Panc1 (cell line): ENCODE results near the gene CARM1. TPM values are rescaled to one million over a fixed set of nuclear protein-coding genes. Genes with fewer than 3 reads are reported as not detected.

Experiments
- ATAC-seq: fragments of 200-7000 bp; cut with Tn5 transposase; 2 replicates; pipeline ENCODE4 v1.9.1; 2020; ENCODE audit warnings: mild to moderate bottlenecking, moderate library complexity
- BruUV-seq: library from RNA; stranded (reverse); fragments of 400-500 nt; replicated peaks from 2 replicates; lab custom pipeline; 2021; lab: Mats Ljungman, UMichigan
- CTCF ChIA-PET: fragments of 300-600 bp; sonication (Branson Sonifier 250); formaldehyde crosslinking; loops from one replicate; lab custom pipeline; 2022; ENCODE audit warnings: antibody characterized with exemption; lab: Charles Lee
- POLR2A ChIA-PET: fragments of 300-600 bp; sonication (Branson Sonifier 250); formaldehyde crosslinking; loops from one replicate; lab custom pipeline; 2022; ENCODE audit warnings: antibody characterized with exemption; lab: Charles Lee
- DNase-seq: peaks from one replicate; pipeline ENCODE4 v3.0.0-alpha.2; 2010; ENCODE audit warnings: low read depth, low spot score
- H3K27ac ChIP-seq: 2 replicates; pipeline ENCODE4 v1.5.1; 2011; ENCODE audit warnings: mild to moderate bottlenecking, low read length, inconsistent platforms
- H3K27me3 ChIP-seq: fragments of 200-500 bp; sonication (Bioruptor generic); 2 replicates; pipeline ENCODE4 v1.6.0; 2014; ENCODE audit warnings: low read length, inconsistent platforms; ENCODE audit not compliant: control insufficient read depth, insufficient read depth
- H3K36me3 ChIP-seq: fragments of 200-500 bp; sonication (Bioruptor generic); 2 replicates; pipeline ENCODE4 v1.5.1; 2014; ENCODE audit warnings: inconsistent platforms, mild to moderate bottlenecking, low read length, moderate library complexity; ENCODE audit not compliant: control insufficient read depth, insufficient read depth
- H3K4me1 ChIP-seq: 2 replicates; pipeline ENCODE4 v1.5.1; 2011; ENCODE audit warnings: inconsistent platforms, mild to moderate bottlenecking, low read length, moderate library complexity; ENCODE audit not compliant: control insufficient read depth, insufficient read depth
- H3K4me3 ChIP-seq, 2 experiments: 2 replicates each; pipeline ENCODE4 v1.5.1; 2011 to 2012; ENCODE audit warnings: low read depth in 2 of 2, low read length in 2 of 2, mild to moderate bottlenecking in 2 of 2, inconsistent platforms in 1 of 2, moderate library complexity in 1 of 2
- H3K9me3 ChIP-seq: fragments of 200-500 bp; sonication (Bioruptor generic); 2 replicates; pipeline ENCODE4 v1.5.1; 2014; ENCODE audit warnings: low read depth, mild to moderate bottlenecking, inconsistent platforms, low read length, moderate library complexity; ENCODE audit not compliant: control insufficient read depth, insufficient read depth
- POLR2AphosphoS5 ChIP-seq: IDR thresholded peaks from 2 replicates; pipeline ENCODE4 v1.6.1; 2012; ENCODE audit warnings: mild to moderate bottlenecking, low read depth, low read length, moderate library complexity
- SIN3A ChIP-seq: IDR thresholded peaks from 2 replicates; pipeline ENCODE4 v1.6.1; 2012; ENCODE audit warnings: low read depth, mild to moderate bottlenecking, low read length, moderate library complexity, borderline replicate concordance; ENCODE audit not compliant: insufficient read depth
- TCF7L2 ChIP-seq: IDR thresholded peaks from 2 replicates; pipeline ENCODE4 v1.6.1; 2011; ENCODE audit warnings: mild to moderate bottlenecking, low read depth, low read length, inconsistent platforms
- in situ Hi-C: cut with HindIII; loops from 2 replicates; pipeline ENCODE4 v1.10.0; 2016; ENCODE audit warnings: low sequenced_read_pairs, low pct_unique_long_range_greater_than_20kb
- intact Hi-C: fragments of 100-400 bp; cut with micrococcal nuclease; formaldehyde crosslinking; loops from one replicate; pipeline ENCODE4 v1.10.0; 2022; ENCODE audit not compliant: unreplicated experiment
- total RNA-seq: library from RNA; stranded (reverse); gene quantifications from one replicate; pipeline ENCODE4 v1.2.1, GENCODE V29; 2021; ENCODE audit not compliant: unreplicated experiment
- TF ChIP-seq, protein P1 (sequence below): fragments of 450-650 bp; IDR thresholded peaks from 2 replicates; pipeline ENCODE4 v1.5.1; 2017; ENCODE audit warnings: mild to moderate bottlenecking
- TF ChIP-seq, protein P2 (sequence below), 2 experiments: IDR thresholded peaks; 2 replicates each; pipeline ENCODE4 v1.6.1; 2011 to 2012; ENCODE audit warnings: low read depth in 2 of 2, control low read depth in 1 of 2, low read length in 1 of 2, mild to moderate bottlenecking in 1 of 2, moderate library complexity in 1 of 2; ENCODE audit not compliant: insufficient read depth in 1 of 2

Gene CARM1
- total RNA-seq, 1 experiment from 2014 or later = 44.9 TPM

DNA sequence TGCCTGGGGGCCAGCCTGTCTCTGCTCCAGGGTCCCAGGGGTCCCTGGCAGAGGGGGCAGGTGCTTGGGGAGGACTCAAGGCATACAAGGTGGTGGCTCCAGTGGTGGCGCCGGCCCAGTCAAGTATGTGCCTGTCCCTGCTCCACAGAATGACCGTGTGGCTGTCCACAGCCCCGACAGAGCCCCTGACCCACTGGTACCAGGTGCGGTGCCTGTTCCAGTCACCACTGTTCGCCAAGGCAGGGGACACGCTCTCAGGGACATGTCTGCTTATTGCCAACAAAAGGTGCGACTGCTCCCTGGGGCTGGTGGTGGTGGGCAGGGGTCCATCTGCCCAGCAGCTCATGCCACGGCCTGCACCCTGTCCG, 48.9 kb downstream of the CARM1 start:
- no peaks in the 10 kb centered on the region for H3K9me3 ChIP-seq
- no peaks in the 10 kb centered on the region for H3K36me3 ChIP-seq
- TF ChIP-seq, protein P1, sequence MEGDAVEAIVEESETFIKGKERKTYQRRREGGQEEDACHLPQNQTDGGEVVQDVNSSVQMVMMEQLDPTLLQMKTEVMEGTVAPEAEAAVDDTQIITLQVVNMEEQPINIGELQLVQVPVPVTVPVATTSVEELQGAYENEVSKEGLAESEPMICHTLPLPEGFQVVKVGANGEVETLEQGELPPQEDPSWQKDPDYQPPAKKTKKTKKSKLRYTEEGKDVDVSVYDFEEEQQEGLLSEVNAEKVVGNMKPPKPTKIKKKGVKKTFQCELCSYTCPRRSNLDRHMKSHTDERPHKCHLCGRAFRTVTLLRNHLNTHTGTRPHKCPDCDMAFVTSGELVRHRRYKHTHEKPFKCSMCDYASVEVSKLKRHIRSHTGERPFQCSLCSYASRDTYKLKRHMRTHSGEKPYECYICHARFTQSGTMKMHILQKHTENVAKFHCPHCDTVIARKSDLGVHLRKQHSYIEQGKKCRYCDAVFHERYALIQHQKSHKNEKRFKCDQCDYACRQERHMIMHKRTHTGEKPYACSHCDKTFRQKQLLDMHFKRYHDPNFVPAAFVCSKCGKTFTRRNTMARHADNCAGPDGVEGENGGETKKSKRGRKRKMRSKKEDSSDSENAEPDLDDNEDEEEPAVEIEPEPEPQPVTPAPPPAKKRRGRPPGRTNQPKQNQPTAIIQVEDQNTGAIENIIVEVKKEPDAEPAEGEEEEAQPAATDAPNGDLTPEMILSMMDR = no peak
- TF ChIP-seq SIN3A = no peak
- TF ChIP-seq TCF7L2 = no peak
- TF ChIP-seq, protein P2, sequence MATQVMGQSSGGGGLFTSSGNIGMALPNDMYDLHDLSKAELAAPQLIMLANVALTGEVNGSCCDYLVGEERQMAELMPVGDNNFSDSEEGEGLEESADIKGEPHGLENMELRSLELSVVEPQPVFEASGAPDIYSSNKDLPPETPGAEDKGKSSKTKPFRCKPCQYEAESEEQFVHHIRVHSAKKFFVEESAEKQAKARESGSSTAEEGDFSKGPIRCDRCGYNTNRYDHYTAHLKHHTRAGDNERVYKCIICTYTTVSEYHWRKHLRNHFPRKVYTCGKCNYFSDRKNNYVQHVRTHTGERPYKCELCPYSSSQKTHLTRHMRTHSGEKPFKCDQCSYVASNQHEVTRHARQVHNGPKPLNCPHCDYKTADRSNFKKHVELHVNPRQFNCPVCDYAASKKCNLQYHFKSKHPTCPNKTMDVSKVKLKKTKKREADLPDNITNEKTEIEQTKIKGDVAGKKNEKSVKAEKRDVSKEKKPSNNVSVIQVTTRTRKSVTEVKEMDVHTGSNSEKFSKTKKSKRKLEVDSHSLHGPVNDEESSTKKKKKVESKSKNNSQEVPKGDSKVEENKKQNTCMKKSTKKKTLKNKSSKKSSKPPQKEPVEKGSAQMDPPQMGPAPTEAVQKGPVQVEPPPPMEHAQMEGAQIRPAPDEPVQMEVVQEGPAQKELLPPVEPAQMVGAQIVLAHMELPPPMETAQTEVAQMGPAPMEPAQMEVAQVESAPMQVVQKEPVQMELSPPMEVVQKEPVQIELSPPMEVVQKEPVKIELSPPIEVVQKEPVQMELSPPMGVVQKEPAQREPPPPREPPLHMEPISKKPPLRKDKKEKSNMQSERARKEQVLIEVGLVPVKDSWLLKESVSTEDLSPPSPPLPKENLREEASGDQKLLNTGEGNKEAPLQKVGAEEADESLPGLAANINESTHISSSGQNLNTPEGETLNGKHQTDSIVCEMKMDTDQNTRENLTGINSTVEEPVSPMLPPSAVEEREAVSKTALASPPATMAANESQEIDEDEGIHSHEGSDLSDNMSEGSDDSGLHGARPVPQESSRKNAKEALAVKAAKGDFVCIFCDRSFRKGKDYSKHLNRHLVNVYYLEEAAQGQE (IDR thresholded peaks at IDR 0.05; ENCODE audit: insufficient read depth in 1 of 2, low read depth in 2 of 2, low read length in 1 of 2) = no peak
- no peak for TF ChIP-seq POLR2AphosphoS5
- H3K27me3 ChIP-seq = no peaks in the 10 kb centered on the region
- ChIA-PET POLR2A (no interaction called here), CTCF (no interaction called here)
- H3K4me3 ChIP-seq = no peak overlapping the region
- no peaks in the 10 kb centered on the region; the same call in 1 of the 2 replicates for H3K4me1 ChIP-seq
- intact Hi-C loops (no loop called here), in situ Hi-C loops (no loop called here)
- DNase-seq (no peak), ATAC-seq (no peak)
- no peak overlapping the region for H3K27ac ChIP-seq
- no TSS peak for BruUV-seq

DNA sequence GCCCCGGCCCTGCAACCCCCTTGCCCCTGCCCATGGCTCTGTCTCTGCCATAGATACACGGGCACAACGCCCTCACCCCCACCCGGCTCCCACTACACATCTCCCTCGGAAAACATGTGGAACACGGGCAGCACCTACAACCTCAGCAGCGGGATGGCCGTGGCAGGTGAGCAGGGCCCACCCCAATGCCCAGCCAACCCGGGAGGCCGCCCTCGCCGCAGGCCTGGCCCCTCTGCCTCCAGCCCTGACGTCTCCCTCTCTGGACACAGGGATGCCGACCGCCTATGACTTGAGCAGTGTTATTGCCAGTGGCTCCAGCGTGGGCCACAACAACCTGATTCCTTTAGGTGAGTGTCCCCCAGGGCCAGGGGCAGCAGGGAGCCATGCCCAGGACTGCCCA, 49.4 kb downstream of the CARM1 start:
- ChIA-PET CTCF (no interaction called here), POLR2A (no interaction called here)
- Histone ChIP-seq H3K9me3 (no peaks in the 10 kb centered on the region), H3K36me3 (no peaks in the 10 kb centered on the region), H3K27ac (no peak overlapping the region), H3K4me3 (no peak overlapping the region), H3K4me1 (no peaks in the 10 kb centered on the region), H3K27me3 (no peaks in the 10 kb centered on the region)
- BruUV-seq = no TSS peak
- TF ChIP-seq TCF7L2 (no peak), SIN3A (no peak), POLR2AphosphoS5 (no peak)
- TF ChIP-seq, protein P1 = no peak
- TF ChIP-seq, protein P2 (IDR thresholded peaks at IDR 0.05; ENCODE audit: insufficient read depth in 1 of 2, low read depth in 2 of 2, low read length in 1 of 2) = no peak
- in situ Hi-C loops = no loop called here
- intact Hi-C loops = no loop called here
- peak; percentile 21 for ATAC-seq
- DNase-seq = no peak
